GM12892 (cell line): ENCODE data around the gene SDCCAG8.

Experiments
- POLR2A ChIP-seq: IDR thresholded peaks from 2 replicates; pipeline ENCODE4 v1.6.1; 2011; ENCODE audit warnings: low read depth, low read length, control low read depth
- POLR2AphosphoS5 ChIP-seq: IDR thresholded peaks from 2 replicates; pipeline ENCODE4 v1.6.1; 2011; ENCODE audit warnings: low read depth, low read length, control low read depth
- TAF1 ChIP-seq: IDR thresholded peaks from 2 replicates; pipeline ENCODE4 v1.6.1; 2011; ENCODE audit warnings: low read depth, mild to moderate bottlenecking, control low read depth, low read length, borderline replicate concordance

DNA sequence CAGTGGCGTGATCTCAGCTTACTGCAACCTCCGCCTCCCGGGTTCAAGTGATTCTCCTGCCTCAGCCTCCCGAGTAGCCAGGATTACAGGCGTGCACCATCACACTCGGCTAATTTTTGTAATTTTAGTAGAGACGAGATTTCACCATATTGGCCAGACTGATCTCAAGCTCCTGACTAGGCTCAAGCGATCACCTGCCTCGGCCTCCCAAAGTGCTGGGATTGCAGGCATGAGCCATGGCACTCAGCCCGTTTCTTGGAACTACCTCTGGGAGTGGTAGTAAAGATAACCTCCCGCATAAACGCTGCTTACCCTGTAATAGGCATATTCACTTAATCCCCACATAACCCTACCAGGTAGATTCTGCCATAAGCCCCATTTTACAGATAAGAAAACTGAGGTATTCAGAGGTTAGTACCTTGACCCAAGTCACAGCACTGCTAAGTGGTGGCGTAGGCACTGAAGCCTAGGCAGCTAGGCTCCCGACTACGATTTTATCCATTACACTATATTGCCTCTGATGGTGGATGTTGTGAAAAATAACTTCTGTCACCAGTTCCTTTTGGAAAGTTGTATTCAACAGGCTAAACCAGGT, 143.8 kb downstream of the SDCCAG8 start:
- TF ChIP-seq POLR2A (no peak), POLR2AphosphoS5 (no peak), TAF1 (no peak)
